Sigmoid colon (tissue), 4 donors: Measurements from ENCODE around the gene ZFYVE28.

Experiments used
- EP300 ChIP-seq, 4 donors: sonication (generic); formaldehyde crosslinking; IDR thresholded peaks; one replicate each; pipeline ENCODE4 v1.6.1; 2017; ENCODE audit warnings: antibody characterized with exemption in 4 of 4
- POLR2A ChIP-seq, 2 donors: fragments of 450-650 bp; IDR thresholded peaks; one replicate each; pipeline ENCODE4 v1.6.1; 2016; ENCODE audit warnings: antibody characterized with exemption in 2 of 2, mild to moderate bottlenecking in 2 of 2, moderate library complexity in 2 of 2
- TF ChIP-seq, protein P1 (sequence below), 4 experiments: fragments of 450-650 bp in 3 of 4; fragments of 200-600 bp in 1 of 4; IDR thresholded peaks; one replicate each; pipeline ENCODE4 v1.5.1; 2016 to 2019; ENCODE audit warnings: antibody characterized with exemption in 4 of 4, mild to moderate bottlenecking in 3 of 4, moderate library complexity in 2 of 4

DNA sequence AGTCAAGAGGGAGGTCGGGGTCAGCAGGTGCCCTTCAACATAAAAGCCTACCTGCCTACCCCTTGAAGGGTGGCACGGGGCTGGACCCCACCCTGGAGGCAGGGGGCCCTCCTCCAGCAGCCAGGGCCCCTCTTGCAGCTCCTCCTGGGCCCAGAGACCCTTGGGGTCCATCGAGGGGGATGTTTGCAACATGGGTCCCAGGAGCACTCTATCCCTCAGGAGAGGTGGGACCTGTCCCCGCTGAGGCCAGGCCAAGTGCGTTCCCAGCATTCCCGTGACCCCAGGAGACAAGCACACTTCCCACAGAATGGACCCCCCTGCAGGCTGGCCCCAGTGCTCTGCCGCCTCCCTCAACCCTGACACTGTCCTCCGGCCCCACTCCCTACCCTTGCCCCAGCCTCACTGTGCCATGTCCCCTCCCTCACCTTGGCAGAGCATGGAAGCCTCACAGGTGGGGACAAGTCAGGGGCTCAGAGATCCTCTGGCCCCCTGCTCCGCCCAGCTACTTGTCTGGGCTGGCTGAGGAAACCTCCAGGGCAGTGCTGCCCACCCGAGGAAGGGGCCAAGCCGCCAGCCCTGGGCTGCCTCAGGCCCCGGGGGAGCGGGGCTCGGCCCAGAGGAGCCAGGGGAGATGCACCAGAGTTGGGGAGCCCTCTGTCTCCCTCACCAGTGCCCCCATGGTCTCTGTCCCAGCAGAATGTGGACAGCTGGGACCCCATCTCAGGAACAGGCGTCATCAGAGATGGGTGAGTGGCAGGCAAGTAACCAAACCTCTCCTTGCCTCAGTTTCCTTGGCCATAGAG lies 158.7 kb downstream of the ZFYVE28 start:
- no peak for TF ChIP-seq EP300 (IDR thresholded peaks at IDR 0.05)
- TF ChIP-seq, protein P1, sequence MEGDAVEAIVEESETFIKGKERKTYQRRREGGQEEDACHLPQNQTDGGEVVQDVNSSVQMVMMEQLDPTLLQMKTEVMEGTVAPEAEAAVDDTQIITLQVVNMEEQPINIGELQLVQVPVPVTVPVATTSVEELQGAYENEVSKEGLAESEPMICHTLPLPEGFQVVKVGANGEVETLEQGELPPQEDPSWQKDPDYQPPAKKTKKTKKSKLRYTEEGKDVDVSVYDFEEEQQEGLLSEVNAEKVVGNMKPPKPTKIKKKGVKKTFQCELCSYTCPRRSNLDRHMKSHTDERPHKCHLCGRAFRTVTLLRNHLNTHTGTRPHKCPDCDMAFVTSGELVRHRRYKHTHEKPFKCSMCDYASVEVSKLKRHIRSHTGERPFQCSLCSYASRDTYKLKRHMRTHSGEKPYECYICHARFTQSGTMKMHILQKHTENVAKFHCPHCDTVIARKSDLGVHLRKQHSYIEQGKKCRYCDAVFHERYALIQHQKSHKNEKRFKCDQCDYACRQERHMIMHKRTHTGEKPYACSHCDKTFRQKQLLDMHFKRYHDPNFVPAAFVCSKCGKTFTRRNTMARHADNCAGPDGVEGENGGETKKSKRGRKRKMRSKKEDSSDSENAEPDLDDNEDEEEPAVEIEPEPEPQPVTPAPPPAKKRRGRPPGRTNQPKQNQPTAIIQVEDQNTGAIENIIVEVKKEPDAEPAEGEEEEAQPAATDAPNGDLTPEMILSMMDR (IDR thresholded peaks at IDR 0.05), result no peak
- no peak for TF ChIP-seq POLR2A (IDR thresholded peaks at IDR 0.05)
